Nephron (organoid): ENCODE data around the gene TMEM169.

Experiments used
- H3K27ac Mint-ChIP-seq, 3 experiments: 2 replicates each; pipeline ENCODE4 v1.8.0; 2020; ENCODE audit warnings: mixed read lengths in 3 of 3, mild to moderate bottlenecking in 2 of 3, moderate library complexity in 1 of 3
- H3K27me3 Mint-ChIP-seq: 2 replicates; pipeline ENCODE4 v1.8.0; 2021; ENCODE audit warnings: low read depth, mild to moderate bottlenecking, moderate library complexity, mixed read lengths
- H3K36me3 Mint-ChIP-seq: 2 replicates; pipeline ENCODE4 v1.8.0; 2020; ENCODE audit warnings: low read depth, mixed read lengths
- H3K4me1 Mint-ChIP-seq: 2 replicates; pipeline ENCODE4 v1.8.0; 2020; ENCODE audit warnings: mixed read lengths
- H3K4me3 Mint-ChIP-seq, 3 experiments: 2 replicates each; pipeline ENCODE4 v1.8.0; 2020; ENCODE audit warnings: mild to moderate bottlenecking in 3 of 3, mixed read lengths in 3 of 3, moderate library complexity in 2 of 3
- H3K9me3 Mint-ChIP-seq: 2 replicates; pipeline ENCODE4 v1.8.0; 2020; ENCODE audit warnings: mixed read lengths
- CTCF ChIP-seq, 3 experiments: fragments of 200-600 bp; sonication (generic); IDR thresholded peaks; one replicate each; pipeline ENCODE4 v1.5.0; 2021; ENCODE audit warnings: antibody characterized with exemption in 3 of 3; ENCODE audit not compliant: unreplicated experiment in 3 of 3

The TMEM169 gene

GRCh38 chr2:216118474-216118873 is 36.8 kb downstream of the TMEM169 start:
- TF ChIP-seq CTCF (IDR thresholded peaks at IDR 0.05; ENCODE audit: unreplicated experiment in 3 of 3): no peak
- H3K27ac Mint-ChIP-seq: peak overlapping the region in 2 of 3 experiments; percentile 39 to 70
- no peak overlapping the region for H3K4me3 Mint-ChIP-seq
- H3K9me3 Mint-ChIP-seq: no peaks in the 10 kb centered on the region
- H3K4me1 Mint-ChIP-seq: peaks cover 41% of the 10 kb centered on the region
- H3K36me3 Mint-ChIP-seq: peaks cover 90% of the 10 kb centered on the region
- no peaks in the 10 kb centered on the region for H3K27me3 Mint-ChIP-seq

- no peak overlapping the region for H3K4me3 Mint-ChIP-seq
- H3K27ac Mint-ChIP-seq: peak overlapping the region; percentile 3 to 66 (median 36)
- TF ChIP-seq CTCF (IDR thresholded peaks at IDR 0.05; ENCODE audit: unreplicated experiment in 3 of 3): no peak
- peaks cover 34% of the 10 kb centered on the region for H3K4me1 Mint-ChIP-seq
- H3K36me3 Mint-ChIP-seq: peaks cover 88% of the 10 kb centered on the region
- H3K9me3 Mint-ChIP-seq: no peaks in the 10 kb centered on the region
- H3K27me3 Mint-ChIP-seq: no peaks in the 10 kb centered on the region
These were observed 37.4 kb downstream of the TMEM169 start for GRCh38 chr2:216119146-216119545.

GRCh38 chr2:216119986-216120385 is 38.3 kb downstream of the TMEM169 start:
- H3K27me3 Mint-ChIP-seq: no peaks in the 10 kb centered on the region
- H3K4me1 Mint-ChIP-seq: peaks cover 26% of the 10 kb centered on the region
- no peaks in the 10 kb centered on the region for H3K9me3 Mint-ChIP-seq
- no peak overlapping the region for H3K4me3 Mint-ChIP-seq
- peaks cover 88% of the 10 kb centered on the region for H3K36me3 Mint-ChIP-seq
- no peak for TF ChIP-seq CTCF (IDR thresholded peaks at IDR 0.05; ENCODE audit: unreplicated experiment in 3 of 3)
- H3K27ac Mint-ChIP-seq: peak overlapping the region; percentile 9 to 33 (median 32)

GRCh38 chr2:216121255-216121654 is 39.5 kb downstream of the TMEM169 start:
- peaks cover 17% of the 10 kb centered on the region for H3K4me1 Mint-ChIP-seq
- peaks cover 92% of the 10 kb centered on the region for H3K36me3 Mint-ChIP-seq
- H3K27me3 Mint-ChIP-seq: no peaks in the 10 kb centered on the region
- no peak overlapping the region for H3K4me3 Mint-ChIP-seq
- no peak overlapping the region for H3K27ac Mint-ChIP-seq
- no peaks in the 10 kb centered on the region for H3K9me3 Mint-ChIP-seq
- no peak for TF ChIP-seq CTCF (IDR thresholded peaks at IDR 0.05; ENCODE audit: unreplicated experiment in 3 of 3)

GRCh38 chr2:216126943-216127342 is 45.2 kb downstream of the TMEM169 start:
- no peaks in the 10 kb centered on the region for H3K9me3 Mint-ChIP-seq
- peaks cover 83% of the 10 kb centered on the region for H3K36me3 Mint-ChIP-seq
- TF ChIP-seq CTCF (IDR thresholded peaks at IDR 0.05; ENCODE audit: unreplicated experiment in 3 of 3): no peak
- no peak overlapping the region for H3K27ac Mint-ChIP-seq
- no peaks in the 10 kb centered on the region for H3K4me1 Mint-ChIP-seq
- no peaks in the 10 kb centered on the region for H3K27me3 Mint-ChIP-seq
- no peak overlapping the region for H3K4me3 Mint-ChIP-seq

GRCh38 chr2:216130346-216130971 is 48.7 kb downstream of the TMEM169 start:
- H3K36me3 Mint-ChIP-seq: peaks cover 84% of the 10 kb centered on the region
- H3K27me3 Mint-ChIP-seq: no peaks in the 10 kb centered on the region
- TF ChIP-seq CTCF (IDR thresholded peaks at IDR 0.05; ENCODE audit: unreplicated experiment in 3 of 3): no peak
- H3K27ac Mint-ChIP-seq: peak overlapping the region in 1 of 3 experiments; percentile 40
- H3K4me3 Mint-ChIP-seq: no peak overlapping the region
- H3K9me3 Mint-ChIP-seq: no peaks in the 10 kb centered on the region
- no peaks in the 10 kb centered on the region for H3K4me1 Mint-ChIP-seq
